ENCODE data around the gene SLC7A5.
"Not testable (repeated sequence)": the region's sequence is repeated elsewhere in the genome, so short reads cannot be mapped to it uniquely, and the experiment has no call there.

The SLC7A5 gene
- 63.5 to 803 (median 363) reads per million in 4 experiments for total RNA-seq

GRCh38 chr16:87869061-87869878 is at the start of gene SLC7A5:
SLC7A5 (minus strand) TSS chr16:87869507; CDS start chr16:87869422, 85 bp downstream.
- peak; percentile 77 for DNase-seq

GRCh38 chr16:87918338-87918737 is 49.0 kb upstream of the SLC7A5 start:
- no peak for DNase-seq

- DNase-seq: no peak
Measured at GRCh38 chr16:87917503-87917902, 48.2 kb upstream of the SLC7A5 start.

- no peak for DNase-seq
Measured at GRCh38 chr16:87914812-87915211, 45.5 kb upstream of the SLC7A5 start.

GRCh38 chr16:87914021-87914725 is 44.9 kb upstream of the SLC7A5 start:
- DNase-seq: not testable (repeated sequence)

- not testable (repeated sequence) for DNase-seq
Measured at GRCh38 chr16:87912691-87913090, 43.4 kb upstream of the SLC7A5 start.

GRCh38 chr16:87911106-87911763 is 41.9 kb upstream of the SLC7A5 start:
- not testable (repeated sequence) for DNase-seq

GRCh38 chr16:87909203-87909935 is 40.1 kb upstream of the SLC7A5 start:
- DNase-seq: peak; percentile 69

GRCh38 chr16:87908101-87908500 is 38.8 kb upstream of the SLC7A5 start:
- DNase-seq: not testable (repeated sequence)

- DNase-seq: not testable (repeated sequence)
Measured at GRCh38 chr16:87905521-87905920, 36.2 kb upstream of the SLC7A5 start.

GRCh38 chr16:87904963-87905362 is 35.7 kb upstream of the SLC7A5 start:
- not testable (repeated sequence) for DNase-seq

GRCh38 chr16:87900489-87900888 is 31.2 kb upstream of the SLC7A5 start:
- not testable (repeated sequence) for DNase-seq

- DNase-seq: no peak
Measured at GRCh38 chr16:87897521-87898505, 28.5 kb upstream of the SLC7A5 start.

GRCh38 chr16:87896924-87897520 is 27.7 kb upstream of the SLC7A5 start:
- not testable (repeated sequence) for DNase-seq

GRCh38 chr16:87896176-87896890 is 27.0 kb upstream of the SLC7A5 start:
- DNase-seq: not testable (repeated sequence)

GRCh38 chr16:87895641-87896141 is 26.4 kb upstream of the SLC7A5 start:
- no peak for DNase-seq

- not testable (repeated sequence) for DNase-seq
Measured at GRCh38 chr16:87894005-87894404, 24.7 kb upstream of the SLC7A5 start.

GRCh38 chr16:87891764-87892163 is 22.5 kb upstream of the SLC7A5 start:
- DNase-seq: no peak

- not testable (repeated sequence) for DNase-seq
Measured at GRCh38 chr16:87889762-87890161, 20.5 kb upstream of the SLC7A5 start.

GRCh38 chr16:87888346-87888745 is 19.0 kb upstream of the SLC7A5 start:
- DNase-seq: not testable (repeated sequence)

Data from effector CD8-positive, alpha-beta T cell (primary cell).